MM.1S (cell line): ENCODE results near the gene NXPH1.

Experiments used
- EZH2 ChIP-seq: fragments of 300-600 bp; sonication (generic); optimal IDR thresholded peaks from 2 replicates; pipeline ENCODE3; 2017; ENCODE audit warnings: low read depth, mild to moderate bottlenecking, antibody characterized with exemption, low read length, mixed read lengths
- EZH2phosphoT487 ChIP-seq: fragments of 300-600 bp; sonication (generic); IDR thresholded peaks from 2 replicates; pipeline ENCODE4 v1.6.1; 2018; ENCODE audit warnings: antibody characterized with exemption, low read length
- TF ChIP-seq, protein P1 (sequence below): fragments of 300-600 bp; sonication (generic); IDR thresholded peaks from 2 replicates; pipeline ENCODE4 v1.5.1; 2016; ENCODE audit warnings: antibody characterized with exemption, low read length, mixed read lengths

DNA sequence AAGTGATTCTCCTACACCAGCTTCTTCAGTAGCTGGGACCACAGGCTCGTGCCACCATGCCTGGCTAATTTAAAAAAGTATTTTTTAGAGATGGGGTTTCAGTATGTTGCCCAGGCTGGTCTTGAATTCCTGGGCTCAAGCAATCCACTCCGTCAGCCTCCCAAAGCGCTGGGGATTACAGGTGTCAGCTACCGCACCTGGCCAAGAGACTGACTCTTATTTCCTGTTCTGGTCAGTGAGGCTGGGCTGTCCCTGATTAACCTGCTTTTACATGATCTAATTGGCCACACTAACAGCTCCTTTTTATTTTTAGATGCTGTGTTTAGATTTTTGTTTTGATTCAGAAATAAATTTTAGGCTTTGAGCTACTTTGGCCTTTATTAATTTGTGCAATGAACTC, 203.9 kb downstream of the NXPH1 start:
- TF ChIP-seq, protein P1, sequence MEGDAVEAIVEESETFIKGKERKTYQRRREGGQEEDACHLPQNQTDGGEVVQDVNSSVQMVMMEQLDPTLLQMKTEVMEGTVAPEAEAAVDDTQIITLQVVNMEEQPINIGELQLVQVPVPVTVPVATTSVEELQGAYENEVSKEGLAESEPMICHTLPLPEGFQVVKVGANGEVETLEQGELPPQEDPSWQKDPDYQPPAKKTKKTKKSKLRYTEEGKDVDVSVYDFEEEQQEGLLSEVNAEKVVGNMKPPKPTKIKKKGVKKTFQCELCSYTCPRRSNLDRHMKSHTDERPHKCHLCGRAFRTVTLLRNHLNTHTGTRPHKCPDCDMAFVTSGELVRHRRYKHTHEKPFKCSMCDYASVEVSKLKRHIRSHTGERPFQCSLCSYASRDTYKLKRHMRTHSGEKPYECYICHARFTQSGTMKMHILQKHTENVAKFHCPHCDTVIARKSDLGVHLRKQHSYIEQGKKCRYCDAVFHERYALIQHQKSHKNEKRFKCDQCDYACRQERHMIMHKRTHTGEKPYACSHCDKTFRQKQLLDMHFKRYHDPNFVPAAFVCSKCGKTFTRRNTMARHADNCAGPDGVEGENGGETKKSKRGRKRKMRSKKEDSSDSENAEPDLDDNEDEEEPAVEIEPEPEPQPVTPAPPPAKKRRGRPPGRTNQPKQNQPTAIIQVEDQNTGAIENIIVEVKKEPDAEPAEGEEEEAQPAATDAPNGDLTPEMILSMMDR: no peak
- TF ChIP-seq EZH2phosphoT487: no peak
- TF ChIP-seq EZH2: no peak
